SK-N-SH (cell line): Measurements from ENCODE around the gene KYAT1. TPM values are rescaled to one million over a fixed set of nuclear protein-coding genes. Genes with fewer than 3 reads are reported as not detected.

Experiments used
- CTCF ChIA-PET: fragments of 300-600, 350-600 bp; formaldehyde crosslinking; extraction: SDS; loops from one replicate; lab custom pipeline; 2021; lab: Yijun Ruan, JAX
- POLR2A ChIA-PET: fragments of 350-600 bp; sonication (Branson Sonifier 250); formaldehyde crosslinking; extraction: SDS; loops from one replicate; lab custom pipeline; 2020; ENCODE audit warnings: antibody characterized with exemption, inconsistent platforms; lab: Yijun Ruan, JAX
- DNase-seq: peaks from one replicate; pipeline ENCODE4 v3.0.0; 2012
- H2AFZ ChIP-seq: fragments of 200-600 bp; sonication (generic); 2 replicates; pipeline ENCODE4 v1.8.1; 2016; ENCODE audit warnings: antibody characterized with exemption, mild to moderate bottlenecking, low read depth
- H3F3A ChIP-seq: fragments of 200-600 bp; sonication (generic); replicated peaks from 2 replicates; pipeline ENCODE3; 2016; ENCODE audit warnings: antibody characterized with exemption, mild to moderate bottlenecking; ENCODE audit not compliant: insufficient read depth
- H3K27ac ChIP-seq, 2 experiments: fragments of 200-500 bp in 1 of 2; fragments of 200-600 bp in 1 of 2; sonication (Bioruptor generic) in 1 of 2; sonication (generic), shearing (Covaris generic) in 1 of 2; 2 replicates each; pipeline versions ENCODE4 v1.5.1 to v1.6.1; 2014 to 2016; ENCODE audit warnings: low read depth in 2 of 2, inconsistent platforms in 1 of 2, low read length in 1 of 2, mild to moderate bottlenecking in 1 of 2, mixed read lengths in 1 of 2
- H3K27me3 ChIP-seq: fragments of 200-600 bp; sonication (generic), shearing (Covaris generic); 2 replicates; pipeline ENCODE4 v1.6.1; 2016; ENCODE audit warnings: mixed run types; ENCODE audit not compliant: insufficient read depth
- H3K36me3 ChIP-seq, 2 experiments: fragments of 200-500 bp in 1 of 2; fragments of 200-600 bp in 1 of 2; sonication (Bioruptor generic) in 1 of 2; sonication (generic) in 1 of 2; replicated peaks in 1 of 2; 2 replicates each; pipeline versions ENCODE3 to v1.5.1; 2014 to 2016; ENCODE audit warnings: low read length in 1 of 2, mild to moderate bottlenecking in 1 of 2; ENCODE audit not compliant: insufficient read depth in 2 of 2, control insufficient read depth in 1 of 2
- H3K4me1 ChIP-seq, 2 experiments: fragments of 200-500 bp in 1 of 2; fragments of 200-600 bp in 1 of 2; sonication (Bioruptor generic) in 1 of 2; sonication (generic), shearing (Covaris generic) in 1 of 2; 2 replicates each; pipeline versions ENCODE4 v1.5.1 to v1.6.1; 2014 to 2016; ENCODE audit warnings: low read depth in 1 of 2, low read length in 1 of 2, mixed run types in 1 of 2; ENCODE audit not compliant: insufficient read depth in 2 of 2, control insufficient read depth in 1 of 2
- H3K4me2 ChIP-seq: fragments of 200-600 bp; sonication (generic), shearing (Covaris generic); 2 replicates; pipeline ENCODE4 v1.6.1; 2017; ENCODE audit warnings: mixed run types
- H3K4me3 ChIP-seq, 2 experiments: fragments of 200-500 bp in 1 of 2; fragments of 200-600 bp in 1 of 2; sonication (Bioruptor generic) in 1 of 2; sonication (generic), shearing (Covaris generic) in 1 of 2; 2 replicates each; pipeline versions ENCODE4 v1.5.1 to v1.8.1; 2014 to 2016; ENCODE audit warnings: low read depth in 2 of 2, inconsistent platforms in 1 of 2, low read length in 1 of 2, mild to moderate bottlenecking in 1 of 2, mixed read lengths in 1 of 2, moderate library complexity in 1 of 2
- H3K79me2 ChIP-seq: fragments of 200-600 bp; sonication (generic); 2 replicates; pipeline ENCODE4 v1.8.1; 2017; ENCODE audit warnings: mild to moderate bottlenecking; ENCODE audit not compliant: insufficient read depth
- H3K9ac ChIP-seq: fragments of 200-600 bp; sonication (generic); 2 replicates; pipeline ENCODE4 v1.6.1; 2017; ENCODE audit warnings: mixed run types
- H3K9me2 ChIP-seq: fragments of 200-600 bp; sonication (generic); 2 replicates; pipeline ENCODE4 v1.6.1; 2017; ENCODE audit warnings: mixed run types
- H3K9me3 ChIP-seq: fragments of 200-600 bp; sonication (generic); 2 replicates; pipeline ENCODE4 v1.6.1; 2017; ENCODE audit warnings: mixed run types, mild to moderate bottlenecking, moderate library complexity
- H4K20me1 ChIP-seq: fragments of 200-600 bp; sonication (generic); 2 replicates; pipeline ENCODE4 v1.6.1; 2017; ENCODE audit warnings: mild to moderate bottlenecking, mixed run types; ENCODE audit not compliant: insufficient read depth
- CHD2 ChIP-seq: fragments of 150-350 bp; IDR thresholded peaks from 2 replicates; pipeline ENCODE4 v1.6.1; 2018; ENCODE audit warnings: low read length; ENCODE audit not compliant: partially characterized antibody
- FOSL2 ChIP-seq: IDR thresholded peaks from 2 replicates; pipeline ENCODE4 v1.4.0; 2012; ENCODE audit warnings: low read depth, mild to moderate bottlenecking, moderate library complexity, borderline replicate concordance
- FOXJ3 ChIP-seq: sonication (generic); formaldehyde crosslinking; IDR thresholded peaks from 2 replicates; pipeline ENCODE4 v1.5.1; 2020; ENCODE audit warnings: mild to moderate bottlenecking, missing genetic modification reagents
- FOXM1 ChIP-seq: IDR thresholded peaks from 2 replicates; pipeline ENCODE4 v1.4.0; 2012; ENCODE audit warnings: low read depth, mild to moderate bottlenecking
- JUND ChIP-seq: IDR thresholded peaks from 2 replicates; pipeline ENCODE4 v1.4.0; 2012
- MEF2A ChIP-seq: IDR thresholded peaks from 2 replicates; pipeline ENCODE4 v1.4.0; 2012; ENCODE audit warnings: low read depth, borderline replicate concordance
- NFIC ChIP-seq: IDR thresholded peaks from 2 replicates; pipeline ENCODE4 v1.4.0; 2012; ENCODE audit warnings: borderline replicate concordance
- NRF1 ChIP-seq: IDR thresholded peaks from 2 replicates; pipeline ENCODE4 v1.6.1; 2012; ENCODE audit warnings: low read depth, mild to moderate bottlenecking, low read length
- POLR2AphosphoS5 ChIP-seq: IDR thresholded peaks from 2 replicates; pipeline ENCODE4 v1.6.1; 2012; ENCODE audit warnings: low read depth, low read length
- RCOR1 ChIP-seq: fragments of 150-350 bp; IDR thresholded peaks from 2 replicates; pipeline ENCODE4 v1.6.1; 2017; ENCODE audit warnings: antibody characterized with exemption, low read length
- RFX5 ChIP-seq: IDR thresholded peaks from 2 replicates; pipeline ENCODE4 v1.6.1; 2012; ENCODE audit warnings: mild to moderate bottlenecking, improper control_type of control experiment, low read length
- RXRA ChIP-seq: IDR thresholded peaks from 2 replicates; pipeline ENCODE4 v1.4.0; 2012; ENCODE audit warnings: low read depth, mild to moderate bottlenecking, borderline replicate concordance
- SMC3 ChIP-seq: IDR thresholded peaks from 2 replicates; pipeline ENCODE4 v1.6.1; 2012; ENCODE audit warnings: low read depth, low read length, improper control_type of control experiment
- YY1 ChIP-seq: IDR thresholded peaks from 2 replicates; pipeline ENCODE4 v1.4.0; 2012; ENCODE audit warnings: low read depth, mild to moderate bottlenecking
- WGBS: methylation state at CpG from one replicate; pipeline ENCODE4 v1.1.6; 2017; ENCODE audit warnings: low lambda C conversion rate; 5-methylcytosine and 5-hydroxymethylcytosine counted together
- polyA plus RNA-seq, 3 experiments: library from polyadenylated mRNA; depleted of rRNA; stranded (reverse); fragments of >200 nt; gene quantifications; 2 replicates each; pipeline ENCODE4 v1.2.3, GENCODE V29; 2012
- TF ChIP-seq, protein P1 (sequence below): IDR thresholded peaks from 2 replicates; pipeline ENCODE4; 2012
- TF ChIP-seq, protein P2 (sequence below): fragments of 150-350 bp; IDR thresholded peaks from 2 replicates; pipeline ENCODE4 v1.6.1; 2017; ENCODE audit warnings: antibody characterized with exemption, low read length, low read depth, borderline replicate concordance
- TF ChIP-seq, protein P3 (sequence below): IDR thresholded peaks from 2 replicates; pipeline ENCODE4 v1.4.0; 2012; ENCODE audit warnings: low read depth, borderline replicate concordance
- TF ChIP-seq, protein P4 (sequence below): fragments of 200-600 bp; sonication (generic); IDR thresholded peaks from 2 replicates; pipeline ENCODE4 v1.6.1; 2017; ENCODE audit warnings: antibody characterized with exemption, mild to moderate bottlenecking, moderate library complexity

Gene KYAT1
- polyA plus RNA-seq, 1 of the 3 experiments (the other 2 are of a cell fraction), result 9.4 TPM

DNA sequence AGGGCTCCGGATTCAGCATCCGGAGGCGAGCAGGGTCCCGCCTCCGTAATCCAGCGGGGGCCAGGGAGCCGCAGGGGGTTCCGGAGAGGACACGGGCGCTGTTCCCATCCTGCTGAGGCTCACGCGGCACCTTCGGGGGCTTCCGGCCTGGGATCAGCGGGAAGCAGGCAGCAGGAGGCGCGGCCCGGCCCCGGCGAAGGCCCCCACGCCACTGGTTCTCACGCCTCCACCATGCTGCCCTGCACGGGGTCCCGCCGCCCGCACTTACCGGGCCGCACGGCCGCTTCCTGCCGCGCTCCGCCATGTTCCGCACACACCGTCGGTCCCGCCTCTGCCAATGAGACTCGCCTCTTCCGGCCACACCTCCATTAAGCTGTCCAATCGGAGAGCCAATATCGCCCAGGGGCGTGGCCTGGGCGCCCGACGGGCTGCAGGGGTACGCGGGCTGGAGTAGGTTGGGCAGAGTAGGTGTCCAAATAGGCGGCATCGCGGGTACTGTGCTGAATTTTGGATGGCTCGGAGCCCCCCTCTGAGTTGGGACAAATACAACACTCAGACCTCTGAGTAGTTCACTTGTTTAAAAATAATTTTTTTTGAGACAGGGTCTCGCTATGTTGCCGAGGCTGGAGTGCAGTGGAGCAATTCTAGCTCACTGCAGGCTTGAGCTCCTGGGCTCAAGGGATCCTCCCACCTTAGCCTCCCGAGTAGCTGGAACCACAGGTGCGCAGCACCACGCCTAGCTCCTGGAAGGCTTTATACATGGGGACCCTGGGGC is 52.1 kb downstream of the KYAT1 start, which contains the start of gene SPOUT1 (continued):
- 0 out of 2 replicates have a peak, but pooled peaks have one; percentile 25 for TF ChIP-seq RFX5
- no peak for TF ChIP-seq MEF2A
- no peak for TF ChIP-seq RCOR1
- TF ChIP-seq CHD2, result no peak
- TF ChIP-seq NRF1, result no peak
- TF ChIP-seq YY1, result peak; percentile 94
- TF ChIP-seq FOSL2, result no peak
- TF ChIP-seq JUND, result no peak; the same call in 1 of the 2 replicates
- no peak for TF ChIP-seq FOXM1
- TF ChIP-seq NFIC, result no peak
- no peak for TF ChIP-seq SMC3
- peak; percentile 86 for TF ChIP-seq POLR2AphosphoS5
- no peak for TF ChIP-seq RXRA
- TF ChIP-seq, protein P1, sequence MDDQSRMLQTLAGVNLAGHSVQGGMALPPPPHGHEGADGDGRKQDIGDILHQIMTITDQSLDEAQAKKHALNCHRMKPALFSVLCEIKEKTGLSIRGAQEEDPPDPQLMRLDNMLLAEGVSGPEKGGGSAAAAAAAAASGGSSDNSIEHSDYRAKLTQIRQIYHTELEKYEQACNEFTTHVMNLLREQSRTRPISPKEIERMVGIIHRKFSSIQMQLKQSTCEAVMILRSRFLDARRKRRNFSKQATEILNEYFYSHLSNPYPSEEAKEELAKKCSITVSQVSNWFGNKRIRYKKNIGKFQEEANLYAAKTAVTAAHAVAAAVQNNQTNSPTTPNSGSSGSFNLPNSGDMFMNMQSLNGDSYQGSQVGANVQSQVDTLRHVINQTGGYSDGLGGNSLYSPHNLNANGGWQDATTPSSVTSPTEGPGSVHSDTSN, result no peak; the same call in 1 of the 2 replicates

DNA sequence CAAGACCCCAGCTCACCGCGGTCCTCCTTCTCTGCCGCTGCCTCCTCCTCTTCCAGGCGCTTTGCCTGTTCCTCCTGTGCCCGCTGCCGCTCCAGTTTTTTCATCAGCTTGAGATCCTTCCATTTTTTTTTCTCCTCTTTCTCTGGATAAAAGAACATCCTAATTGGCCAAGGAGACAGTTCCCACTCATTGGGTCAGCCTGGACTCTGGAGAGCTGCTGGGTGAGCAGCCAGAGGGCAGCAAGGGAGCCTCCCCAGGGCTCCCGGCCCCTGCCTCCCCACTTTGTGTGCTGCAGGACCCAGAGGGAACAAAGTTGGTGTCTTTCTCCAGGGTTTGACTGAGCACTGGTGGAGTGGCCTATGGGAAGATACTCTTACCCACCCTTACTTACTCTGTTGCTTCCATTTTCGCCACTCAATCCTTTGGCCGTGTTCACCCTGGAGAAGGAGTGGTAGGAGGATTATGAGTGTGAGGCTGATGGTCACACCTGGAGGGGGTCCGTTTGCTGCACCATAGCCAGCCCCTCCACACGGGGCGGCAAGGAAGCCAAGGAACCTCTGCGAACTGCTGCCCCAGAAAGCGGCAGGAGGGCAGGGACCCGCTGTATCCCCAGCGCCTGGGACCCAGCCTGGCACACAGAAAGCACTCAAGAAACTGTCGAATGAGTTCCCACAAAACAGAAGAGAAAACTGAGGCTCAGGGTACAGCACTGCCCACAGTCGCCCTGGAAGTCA is 52.9 kb downstream of the KYAT1 start:
- Histone ChIP-seq H3K9me2 (no peaks in the 10 kb centered on the region), H3K9ac (peak overlapping the region; percentile 70), H3F3A (peaks cover 16% of the 10 kb centered on the region), H3K27ac (peak overlapping the region; percentile 42 to 61; a peak in 3 of 4 replicates), H3K27me3 (no peaks in the 10 kb centered on the region), H3K36me3 (peaks cover 26 to 30% of the 10 kb centered on the region in 2 experiments), H3K79me2 (peaks cover 25% of the 10 kb centered on the region; the same call in 1 of the 2 replicates), H3K4me3 (peak overlapping the region; percentile 70 to 75), H2AFZ (no peak overlapping the region; the same call in none of the 2 replicates), H3K4me2 (peak overlapping the region; percentile 92), H3K4me1 (peaks cover 0 to 6% of the 10 kb centered on the region in 2 experiments; a peak in 1 of 4 replicates), H4K20me1 (no peaks in the 10 kb centered on the region), H3K9me3 (no peaks in the 10 kb centered on the region)
- ChIA-PET POLR2A (interaction anchor here (0.9 to 1.5 kb wide), 6 partner anchors 8 to 23 kb away, joined by 3 to 13 read pairs (median 4); partner anchors contain the start of gene ENDOG), CTCF (interaction anchor here (1.3 to 3.7 kb wide), 4 partner anchors 10 to 127 kb away, joined by 3 to 34 read pairs (median 6); partner anchors contain the start of genes ENDOG and PKN3)
- 38% methylated on average over 15 of the region's 18 CpGs for WGBS
- DNase-seq, result no peak
- TF ChIP-seq SMC3 (no peak), NFIC (no peak), YY1 (no peak), FOXJ3 (CRISPR knock-in tag) (no peak), RCOR1 (no peak), NRF1 (no peak)
- TF ChIP-seq, protein P2, sequence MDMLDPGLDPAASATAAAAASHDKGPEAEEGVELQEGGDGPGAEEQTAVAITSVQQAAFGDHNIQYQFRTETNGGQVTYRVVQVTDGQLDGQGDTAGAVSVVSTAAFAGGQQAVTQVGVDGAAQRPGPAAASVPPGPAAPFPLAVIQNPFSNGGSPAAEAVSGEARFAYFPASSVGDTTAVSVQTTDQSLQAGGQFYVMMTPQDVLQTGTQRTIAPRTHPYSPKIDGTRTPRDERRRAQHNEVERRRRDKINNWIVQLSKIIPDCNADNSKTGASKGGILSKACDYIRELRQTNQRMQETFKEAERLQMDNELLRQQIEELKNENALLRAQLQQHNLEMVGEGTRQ, result no peak
- TF ChIP-seq, protein P3, sequence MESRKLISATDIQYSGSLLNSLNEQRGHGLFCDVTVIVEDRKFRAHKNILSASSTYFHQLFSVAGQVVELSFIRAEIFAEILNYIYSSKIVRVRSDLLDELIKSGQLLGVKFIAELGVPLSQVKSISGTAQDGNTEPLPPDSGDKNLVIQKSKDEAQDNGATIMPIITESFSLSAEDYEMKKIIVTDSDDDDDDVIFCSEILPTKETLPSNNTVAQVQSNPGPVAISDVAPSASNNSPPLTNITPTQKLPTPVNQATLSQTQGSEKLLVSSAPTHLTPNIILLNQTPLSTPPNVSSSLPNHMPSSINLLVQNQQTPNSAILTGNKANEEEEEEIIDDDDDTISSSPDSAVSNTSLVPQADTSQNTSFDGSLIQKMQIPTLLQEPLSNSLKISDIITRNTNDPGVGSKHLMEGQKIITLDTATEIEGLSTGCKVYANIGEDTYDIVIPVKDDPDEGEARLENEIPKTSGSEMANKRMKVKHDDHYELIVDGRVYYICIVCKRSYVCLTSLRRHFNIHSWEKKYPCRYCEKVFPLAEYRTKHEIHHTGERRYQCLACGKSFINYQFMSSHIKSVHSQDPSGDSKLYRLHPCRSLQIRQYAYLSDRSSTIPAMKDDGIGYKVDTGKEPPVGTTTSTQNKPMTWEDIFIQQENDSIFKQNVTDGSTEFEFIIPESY, result no peak
- TF ChIP-seq, protein P4, sequence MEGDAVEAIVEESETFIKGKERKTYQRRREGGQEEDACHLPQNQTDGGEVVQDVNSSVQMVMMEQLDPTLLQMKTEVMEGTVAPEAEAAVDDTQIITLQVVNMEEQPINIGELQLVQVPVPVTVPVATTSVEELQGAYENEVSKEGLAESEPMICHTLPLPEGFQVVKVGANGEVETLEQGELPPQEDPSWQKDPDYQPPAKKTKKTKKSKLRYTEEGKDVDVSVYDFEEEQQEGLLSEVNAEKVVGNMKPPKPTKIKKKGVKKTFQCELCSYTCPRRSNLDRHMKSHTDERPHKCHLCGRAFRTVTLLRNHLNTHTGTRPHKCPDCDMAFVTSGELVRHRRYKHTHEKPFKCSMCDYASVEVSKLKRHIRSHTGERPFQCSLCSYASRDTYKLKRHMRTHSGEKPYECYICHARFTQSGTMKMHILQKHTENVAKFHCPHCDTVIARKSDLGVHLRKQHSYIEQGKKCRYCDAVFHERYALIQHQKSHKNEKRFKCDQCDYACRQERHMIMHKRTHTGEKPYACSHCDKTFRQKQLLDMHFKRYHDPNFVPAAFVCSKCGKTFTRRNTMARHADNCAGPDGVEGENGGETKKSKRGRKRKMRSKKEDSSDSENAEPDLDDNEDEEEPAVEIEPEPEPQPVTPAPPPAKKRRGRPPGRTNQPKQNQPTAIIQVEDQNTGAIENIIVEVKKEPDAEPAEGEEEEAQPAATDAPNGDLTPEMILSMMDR, result no peak
- TF ChIP-seq, protein P1, result no peak
